ENCODE data around the gene POU3F3.

Gene POU3F3

GRCh38 chr2:104847586-104848160 lies 6.2 kb upstream of the POU3F3 start:
- DNase-seq (ENCODE audit: low read depth in 2 of 2) = no peak

GRCh38 chr2:104848526-104848925 lies 5.4 kb upstream of the POU3F3 start:
- DNase-seq (ENCODE audit: low read depth in 2 of 2) = no peak

GRCh38 chr2:104849101-104849500 lies 4.8 kb upstream of the POU3F3 start:
- DNase-seq (ENCODE audit: low read depth in 2 of 2) = no peak

- peak; percentile 16 to 29 for DNase-seq (ENCODE audit: low read depth in 2 of 2)
These were observed 4.2 kb upstream of the POU3F3 start for GRCh38 chr2:104849618-104850141.

GRCh38 chr2:104850361-104851290 lies 3.3 kb upstream of the POU3F3 start:
- no peak for DNase-seq (ENCODE audit: low read depth in 2 of 2)

- DNase-seq (ENCODE audit: low read depth in 2 of 2) = no peak
These were observed 2.4 kb upstream of the POU3F3 start for GRCh38 chr2:104851291-104852089.

GRCh38 chr2:104852090-104852666 lies 1.7 kb upstream of the POU3F3 start:
- no peak for DNase-seq (ENCODE audit: low read depth in 2 of 2)

- DNase-seq (ENCODE audit: low read depth in 2 of 2) = no peak
These were observed 744 bp downstream of the POU3F3 start for GRCh38 chr2:104854498-104855220.

- DNase-seq (ENCODE audit: low read depth in 2 of 2) = no peak
These were observed 1.5 kb downstream of the POU3F3 start for GRCh38 chr2:104855221-104856085.

GRCh38 chr2:104856086-104856972 lies 2.4 kb downstream of the POU3F3 start:
- no peak for DNase-seq (ENCODE audit: low read depth in 2 of 2)

- DNase-seq (ENCODE audit: low read depth in 2 of 2) = no peak
These were observed 3.0 kb downstream of the POU3F3 start for GRCh38 chr2:104856973-104857261.

GRCh38 chr2:104857262-104858005 lies 3.5 kb downstream of the POU3F3 start:
- no peak for DNase-seq (ENCODE audit: low read depth in 2 of 2)

GRCh38 chr2:104858006-104858978 lies 4.4 kb downstream of the POU3F3 start:
- no peak for DNase-seq (ENCODE audit: low read depth in 2 of 2)

- DNase-seq (ENCODE audit: low read depth in 2 of 2) = no peak
These were observed 5.4 kb downstream of the POU3F3 start for GRCh38 chr2:104859291-104859765.

- no peak for DNase-seq (ENCODE audit: low read depth in 2 of 2)
These were observed 6.0 kb downstream of the POU3F3 start for GRCh38 chr2:104859766-104860450.

- no peak for DNase-seq (ENCODE audit: low read depth in 2 of 2)
These were observed 6.5 kb downstream of the POU3F3 start for GRCh38 chr2:104860451-104860790.

Data from fibroblast of skin of left quadriceps (primary cell).